H9 (cell line): ENCODE measurements around the gene BDH1. TPM values are rescaled to one million over a fixed set of nuclear protein-coding genes. Genes with fewer than 3 reads are reported as not detected.

Experiments used
- DNase-seq: peaks from one replicate; pipeline ENCODE4 v3.0.0-alpha.2; 2017
- H2AFZ ChIP-seq: one replicate; pipeline ENCODE4 v1.6.1; 2013; ENCODE audit warnings: mild to moderate bottlenecking, low read length, control low read depth, moderate library complexity
- H2AK5ac ChIP-seq: 2 replicates; pipeline ENCODE4 v1.6.1; 2013; ENCODE audit warnings: low read length, control low read depth, mixed read lengths; ENCODE audit not compliant: insufficient read length
- H2BK120ac ChIP-seq: one replicate; pipeline ENCODE4 v1.6.1; 2013; ENCODE audit warnings: low read depth, mild to moderate bottlenecking, low read length, control low read depth, inconsistent platforms; ENCODE audit not compliant: poor library complexity, severe bottlenecking
- H2BK12ac ChIP-seq: 2 replicates; pipeline ENCODE4 v1.6.1; 2013; ENCODE audit warnings: low read length, control low read depth, mixed read lengths, low read depth; ENCODE audit not compliant: insufficient read length
- H2BK15ac ChIP-seq: 2 replicates; pipeline ENCODE4 v1.6.1; 2013; ENCODE audit warnings: low read depth, low read length, control low read depth
- H2BK20ac ChIP-seq: one replicate; pipeline ENCODE4 v1.6.1; 2013; ENCODE audit warnings: low read depth, mild to moderate bottlenecking, low read length, control low read depth, inconsistent platforms; ENCODE audit not compliant: poor library complexity, severe bottlenecking
- H2BK5ac ChIP-seq: 2 replicates; pipeline ENCODE4 v1.6.1; 2013; ENCODE audit warnings: low read length, control low read depth, mixed read lengths; ENCODE audit not compliant: insufficient read length
- H3K14ac ChIP-seq: 2 replicates; pipeline ENCODE4 v1.6.1; 2013; ENCODE audit warnings: low read length, control low read depth; ENCODE audit not compliant: insufficient read depth
- H3K18ac ChIP-seq: 2 replicates; pipeline ENCODE4 v1.6.1; 2013; ENCODE audit warnings: low read depth, mild to moderate bottlenecking, mixed read lengths, low read length, control low read depth; ENCODE audit not compliant: insufficient read length
- H3K23ac ChIP-seq: 2 replicates; pipeline ENCODE4 v1.6.1; 2013; ENCODE audit warnings: low read length, control low read depth, mixed read lengths, low read depth; ENCODE audit not compliant: insufficient read length
- H3K23me2 ChIP-seq: 2 replicates; pipeline ENCODE4 v1.6.1; 2013; ENCODE audit warnings: low read depth, mild to moderate bottlenecking, mixed read lengths, low read length, control low read depth; ENCODE audit not compliant: insufficient read length, poor library complexity, severe bottlenecking
- H3K27ac ChIP-seq: 2 replicates; pipeline ENCODE4 v1.5.1; 2013; ENCODE audit warnings: low read length, control low read depth, mixed read lengths, low read depth; ENCODE audit not compliant: insufficient read length
- H3K27me3 ChIP-seq: 2 replicates; pipeline ENCODE4 v1.6.1; 2013; ENCODE audit warnings: low read length, control low read depth, inconsistent platforms; ENCODE audit not compliant: insufficient read depth
- H3K4ac ChIP-seq: 2 replicates; pipeline ENCODE4 v1.6.1; 2013; ENCODE audit warnings: low read depth, mild to moderate bottlenecking, control low read depth, inconsistent platforms, low read length, moderate library complexity
- H3K4me1 ChIP-seq: 2 replicates; pipeline ENCODE4 v1.6.1; 2013; ENCODE audit warnings: low read length, control low read depth, inconsistent platforms; ENCODE audit not compliant: insufficient read depth
- H3K4me2 ChIP-seq: 2 replicates; pipeline ENCODE4 v1.6.1; 2013; ENCODE audit warnings: low read length, control low read depth, mixed read lengths; ENCODE audit not compliant: insufficient read length, insufficient read depth
- H3K56ac ChIP-seq: 2 replicates; pipeline ENCODE4 v1.6.1; 2013; ENCODE audit warnings: low read depth, mild to moderate bottlenecking, mixed read lengths, low read length, control low read depth; ENCODE audit not compliant: insufficient read length
- H3K79me1 ChIP-seq: 2 replicates; pipeline ENCODE4 v1.6.1; 2013; ENCODE audit warnings: low read depth, mild to moderate bottlenecking, moderate library complexity, low read length, control low read depth, inconsistent platforms; ENCODE audit not compliant: insufficient read depth, poor library complexity, severe bottlenecking
- H3K79me2 ChIP-seq: 2 replicates; pipeline ENCODE4 v1.6.1; 2013; ENCODE audit warnings: low read length, control low read depth, inconsistent platforms; ENCODE audit not compliant: insufficient read depth
- H3K9ac ChIP-seq: 2 replicates; pipeline ENCODE4 v1.6.1; 2013; ENCODE audit warnings: low read length, control low read depth, mixed read lengths; ENCODE audit not compliant: insufficient read length; ENCODE audit errors: extremely low read depth
- H3K9me3 ChIP-seq: one replicate; pipeline ENCODE4 v1.6.1; 2013; ENCODE audit warnings: low read depth, low read length, inconsistent platforms; ENCODE audit not compliant: control insufficient read depth
- H3T11ph ChIP-seq: one replicate; pipeline ENCODE4 v1.6.1; 2013; ENCODE audit warnings: mild to moderate bottlenecking, low read length, control low read depth, inconsistent platforms
- H4K20me1 ChIP-seq: one replicate; pipeline ENCODE4 v1.6.1; 2013; ENCODE audit not compliant: control insufficient read depth, insufficient read length, insufficient read depth
- H4K5ac ChIP-seq: 2 replicates; pipeline ENCODE4 v1.6.1; 2013; ENCODE audit warnings: low read depth, mild to moderate bottlenecking, mixed read lengths, low read length, control low read depth; ENCODE audit not compliant: insufficient read length
- H4K8ac ChIP-seq: replicated peaks from 2 replicates; pipeline ENCODE4 v1.6.1; 2013; ENCODE audit warnings: low read length, control low read depth, mixed read lengths, low read depth; ENCODE audit not compliant: insufficient read length
- H4K91ac ChIP-seq: 2 replicates; pipeline ENCODE4 v1.6.1; 2013; ENCODE audit warnings: low read depth, mild to moderate bottlenecking, moderate library complexity, mixed read lengths, low read length, control low read depth; ENCODE audit not compliant: insufficient read length
- H3K27ac Mint-ChIP-seq, 3 experiments: 2 replicates in 2 of 3; 3 replicates in 1 of 3; pipeline ENCODE4 v1.8.0; 2020 to 2021; ENCODE audit warnings: mixed read lengths in 3 of 3, mild to moderate bottlenecking in 1 of 3, moderate library complexity in 1 of 3
- H3K27me3 Mint-ChIP-seq: 2 replicates; pipeline ENCODE4 v1.8.0; 2021; ENCODE audit warnings: low read depth, mild to moderate bottlenecking, moderate library complexity, mixed read lengths
- H3K36me3 Mint-ChIP-seq, 3 experiments: 2 replicates in 2 of 3; 3 replicates in 1 of 3; pipeline ENCODE4 v1.8.0; 2020 to 2021; ENCODE audit warnings: low read depth in 3 of 3, mixed read lengths in 3 of 3; ENCODE audit not compliant: insufficient read depth in 1 of 3
- H3K4me1 Mint-ChIP-seq, 2 experiments: 2 replicates each; pipeline ENCODE4 v1.8.0; 2020; ENCODE audit warnings: mixed read lengths in 2 of 2
- H3K4me3 Mint-ChIP-seq, 2 experiments: 2 replicates in 1 of 2; 3 replicates in 1 of 2; pipeline ENCODE4 v1.8.0; 2020 to 2021; ENCODE audit warnings: mild to moderate bottlenecking in 2 of 2, mixed read lengths in 2 of 2, moderate library complexity in 1 of 2
- H3K9me3 Mint-ChIP-seq, 2 experiments: 2 replicates in 1 of 2; 3 replicates in 1 of 2; pipeline ENCODE4 v1.8.0; 2020; ENCODE audit warnings: mild to moderate bottlenecking in 2 of 2, mixed read lengths in 2 of 2, moderate library complexity in 1 of 2
- WGBS: extraction: QIAGEN DNeasy Blood & Tissue Kit; methylation state at CpG from one replicate; pipeline ENCODE4 v1.1.7; 2013; ENCODE audit warnings: missing lambda C conversion rate, low lambda C conversion rate, mixed read lengths; ENCODE audit not compliant: insufficient read length; ENCODE audit errors: extremely low coverage; 5-methylcytosine and 5-hydroxymethylcytosine counted together
- total RNA-seq: library from RNA; stranded (reverse); gene quantifications from 2 replicates; pipeline ENCODE4 v1.2.1, GENCODE V29; 2021
- TF ChIP-seq, protein P1 (sequence below): fragments of 200-600 bp; sonication (generic); conservative IDR thresholded peaks from 3 replicates; pipeline ENCODE4 v1.8.0; 2021; ENCODE audit warnings: antibody characterized with exemption, mild to moderate bottlenecking

Gene BDH1
- total RNA-seq, 1 experiment from 2014 or later: 23.8 TPM

DNA sequence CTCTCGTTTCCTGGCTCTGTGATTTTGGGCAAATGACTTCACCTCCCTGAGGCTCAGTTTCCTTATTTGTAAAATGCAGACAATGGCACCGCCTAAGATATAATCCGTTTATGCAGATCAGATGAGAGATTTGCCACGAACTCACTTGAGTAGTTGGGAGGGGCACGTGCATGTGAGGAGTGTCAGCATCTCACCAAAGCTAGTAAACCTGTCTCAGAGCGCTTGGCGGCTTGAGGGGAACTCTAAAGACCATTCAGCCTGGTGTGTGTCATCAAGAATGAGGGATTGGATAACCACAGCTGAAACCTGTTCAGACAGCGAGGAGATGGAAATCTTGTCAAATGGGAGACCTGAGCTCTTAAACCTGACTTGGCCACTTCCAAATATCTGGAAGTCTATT is 48.7 kb downstream of the BDH1 start:
- peaks cover 12% of the 10 kb centered on the region for H3K27me3 Mint-ChIP-seq
- no peak overlapping the region for H3K4me3 Mint-ChIP-seq
- no peak overlapping the region for H3K23ac ChIP-seq
- no peak overlapping the region for H4K91ac ChIP-seq
- no peak overlapping the region for H3K4ac ChIP-seq
- no peaks in the 10 kb centered on the region for H3K9me3 Mint-ChIP-seq
- H3T11ph ChIP-seq: no peak overlapping the region
- no peaks in the 10 kb centered on the region for H3K79me2 ChIP-seq
- H3K4me1 Mint-ChIP-seq: peaks cover 4 to 13% of the 10 kb centered on the region in 2 experiments
- H2BK5ac ChIP-seq: no peak overlapping the region
- H4K8ac ChIP-seq: no peak overlapping the region
- no peak overlapping the region for H3K56ac ChIP-seq
- H2BK12ac ChIP-seq: no peak overlapping the region
- no peak overlapping the region for H2BK15ac ChIP-seq
- H3K9me3 ChIP-seq: no peaks in the 10 kb centered on the region
- no peak overlapping the region for H2AK5ac ChIP-seq
- H2AFZ ChIP-seq: no peak overlapping the region
- no peak overlapping the region for H4K5ac ChIP-seq
- H2BK120ac ChIP-seq: no peak overlapping the region
- H3K27ac ChIP-seq: no peak overlapping the region
- peaks cover 7% of the 10 kb centered on the region for H3K23me2 ChIP-seq
- no peak overlapping the region for H3K4me2 ChIP-seq
- no peak overlapping the region for H2BK20ac ChIP-seq
- peaks cover 3 to 6% (median 6%) of the 10 kb centered on the region in 3 experiments; a peak in 6 of 7 replicates for H3K36me3 Mint-ChIP-seq
- no peak overlapping the region for H3K18ac ChIP-seq
- no peak overlapping the region for H3K27ac Mint-ChIP-seq
- no peaks in the 10 kb centered on the region for H3K4me1 ChIP-seq
- H3K9ac ChIP-seq: no peak overlapping the region
- TF ChIP-seq, protein P1, sequence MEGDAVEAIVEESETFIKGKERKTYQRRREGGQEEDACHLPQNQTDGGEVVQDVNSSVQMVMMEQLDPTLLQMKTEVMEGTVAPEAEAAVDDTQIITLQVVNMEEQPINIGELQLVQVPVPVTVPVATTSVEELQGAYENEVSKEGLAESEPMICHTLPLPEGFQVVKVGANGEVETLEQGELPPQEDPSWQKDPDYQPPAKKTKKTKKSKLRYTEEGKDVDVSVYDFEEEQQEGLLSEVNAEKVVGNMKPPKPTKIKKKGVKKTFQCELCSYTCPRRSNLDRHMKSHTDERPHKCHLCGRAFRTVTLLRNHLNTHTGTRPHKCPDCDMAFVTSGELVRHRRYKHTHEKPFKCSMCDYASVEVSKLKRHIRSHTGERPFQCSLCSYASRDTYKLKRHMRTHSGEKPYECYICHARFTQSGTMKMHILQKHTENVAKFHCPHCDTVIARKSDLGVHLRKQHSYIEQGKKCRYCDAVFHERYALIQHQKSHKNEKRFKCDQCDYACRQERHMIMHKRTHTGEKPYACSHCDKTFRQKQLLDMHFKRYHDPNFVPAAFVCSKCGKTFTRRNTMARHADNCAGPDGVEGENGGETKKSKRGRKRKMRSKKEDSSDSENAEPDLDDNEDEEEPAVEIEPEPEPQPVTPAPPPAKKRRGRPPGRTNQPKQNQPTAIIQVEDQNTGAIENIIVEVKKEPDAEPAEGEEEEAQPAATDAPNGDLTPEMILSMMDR: no peak
- H4K20me1 ChIP-seq: no peaks in the 10 kb centered on the region
- no peak for DNase-seq
- no peak overlapping the region for H3K14ac ChIP-seq
- no peaks in the 10 kb centered on the region for H3K27me3 ChIP-seq
- H3K79me1 ChIP-seq: no peaks in the 10 kb centered on the region
- WGBS: no CpG with 5 or more reads among the region's 8 CpGs
